Caco-2 (cell line): ENCODE data around the gene CAPN13. TPM values are rescaled to one million over a fixed set of nuclear protein-coding genes. Genes with fewer than 3 reads are reported as not detected.

Experiments
- BruUV-seq: library from RNA; stranded (reverse); fragments of 400-500 nt; replicated peaks from 2 replicates; lab custom pipeline; 2021; lab: Mats Ljungman, UMichigan
- CTCF ChIA-PET: fragments of 300-600 bp; sonication (Branson Sonifier 250); formaldehyde crosslinking; loops from one replicate; lab custom pipeline; 2022; ENCODE audit warnings: antibody characterized with exemption; lab: Charles Lee
- POLR2A ChIA-PET: fragments of 300-600 bp; sonication (Branson Sonifier 250); formaldehyde crosslinking; loops from one replicate; lab custom pipeline; 2022; ENCODE audit warnings: antibody characterized with exemption; lab: Charles Lee
- DNase-seq, 2 experiments: peaks; one replicate each; pipeline versions ENCODE4 v3.0.0 to v3.0.0-alpha.2; 2020 to 2022
- H3K27me3 ChIP-seq: replicated peaks from 2 replicates; pipeline ENCODE4 v1.6.0; 2011; ENCODE audit warnings: low read length; ENCODE audit not compliant: control insufficient read depth, insufficient read depth
- H3K36me3 ChIP-seq: 2 replicates; pipeline ENCODE4 v1.5.1; 2011; ENCODE audit warnings: low read length; ENCODE audit not compliant: control insufficient read depth, insufficient read depth
- H3K4me1 ChIP-seq: fragments of 250-450 bp; sonication (Bioruptor Pico); 2 replicates; pipeline ENCODE4 v1.5.1; 2020; ENCODE audit warnings: mild to moderate bottlenecking
- H3K4me3 ChIP-seq: 2 replicates; pipeline ENCODE4 v1.5.1; 2011; ENCODE audit warnings: low read depth, mild to moderate bottlenecking, control low read depth, low read length
- H3K9me3 ChIP-seq: fragments of 250-450 bp; sonication (Bioruptor Pico); 2 replicates; pipeline ENCODE4 v1.5.1; 2020; ENCODE audit warnings: mild to moderate bottlenecking, moderate library complexity
- H3K27ac Mint-ChIP-seq: one replicate; pipeline ENCODE4 v1.8.0; 2022; ENCODE audit warnings: mixed read lengths; ENCODE audit not compliant: unreplicated experiment
- H3K27me3 Mint-ChIP-seq: one replicate; pipeline ENCODE4 v1.8.0; 2022; ENCODE audit warnings: mixed read lengths; ENCODE audit not compliant: insufficient read depth, unreplicated experiment
- H3K36me3 Mint-ChIP-seq: one replicate; pipeline ENCODE4 v1.8.0; 2022; ENCODE audit warnings: mild to moderate bottlenecking, mixed read lengths; ENCODE audit not compliant: insufficient read depth, unreplicated experiment
- H3K4me1 Mint-ChIP-seq: one replicate; pipeline ENCODE4 v1.8.0; 2022; ENCODE audit warnings: low read depth, mixed read lengths; ENCODE audit not compliant: unreplicated experiment
- H3K4me3 Mint-ChIP-seq: one replicate; pipeline ENCODE4 v1.8.0; 2022; ENCODE audit warnings: mild to moderate bottlenecking, moderate library complexity, mixed read lengths; ENCODE audit not compliant: unreplicated experiment
- H3K9me3 Mint-ChIP-seq: one replicate; pipeline ENCODE4 v1.8.0; 2022; ENCODE audit warnings: mixed read lengths; ENCODE audit not compliant: unreplicated experiment
- intact Hi-C: fragments of 100-400 bp; cut with micrococcal nuclease; formaldehyde crosslinking; loops from one replicate; pipeline ENCODE4 v1.10.0; 2022; ENCODE audit not compliant: unreplicated experiment
- total RNA-seq: library from RNA; stranded (reverse); gene quantifications from 2 replicates; pipeline ENCODE4 v1.2.3, GENCODE V29; 2022
- TF ChIP-seq, protein P1 (sequence below), 2 experiments: fragments of 200-600 bp in 1 of 2; IDR thresholded peaks; 1 replicate in 1 of 2; 2 replicates in 1 of 2; pipeline versions ENCODE4 v1.5.1 to v1.8.0; 2011 to 2022; ENCODE audit warnings: antibody characterized with exemption in 1 of 2, control low read depth in 1 of 2, inconsistent platforms in 1 of 2, low read depth in 1 of 2, low read length in 1 of 2, mild to moderate bottlenecking in 1 of 2, moderate library complexity in 1 of 2; ENCODE audit not compliant: insufficient read depth in 1 of 2, severe bottlenecking in 1 of 2, unreplicated experiment in 1 of 2

The CAPN13 gene
- total RNA-seq, 1 experiment from 2014 or later: 2.1 TPM

DNA sequence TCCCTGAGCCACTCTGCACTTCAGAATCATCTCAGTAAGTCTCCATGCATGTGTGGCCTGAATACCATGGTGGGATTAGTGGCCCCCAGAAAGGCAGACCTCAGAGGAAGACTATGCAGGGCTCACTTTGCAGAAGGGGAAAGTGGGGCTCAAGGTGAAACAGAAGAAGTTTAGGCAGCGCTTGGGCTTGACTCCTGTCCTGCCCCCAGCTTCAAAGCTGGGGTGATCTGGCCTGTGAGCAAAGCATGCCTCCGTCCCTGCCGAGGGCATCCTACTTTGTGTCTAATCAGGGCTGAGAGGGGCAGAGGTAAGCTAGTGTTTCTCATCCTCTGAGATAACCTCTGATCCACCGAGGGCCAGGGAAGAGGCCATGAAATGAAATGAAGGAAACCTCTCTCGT is 7.9 kb downstream of the CAPN13 start:
- DNase-seq: no peak
- POLR2A ChIA-PET: no interaction called here
- no peaks in the 10 kb centered on the region for H3K27me3 Mint-ChIP-seq
- H3K9me3 ChIP-seq: no peaks in the 10 kb centered on the region
- no peaks in the 10 kb centered on the region for H3K4me1 ChIP-seq
- no peaks in the 10 kb centered on the region for H3K9me3 Mint-ChIP-seq
- no peak overlapping the region for H3K4me3 ChIP-seq
- intact Hi-C loops: no loop called here
- no peaks in the 10 kb centered on the region for H3K27me3 ChIP-seq
- CTCF ChIA-PET: interaction anchor here (0.6 to 2.6 kb wide), 2 partner anchors 88 to 282 kb away, joined by 5 to 10 read pairs; no protein-coding TSS in a partner anchor
- no peak overlapping the region for H3K27ac Mint-ChIP-seq
- TF ChIP-seq, protein P1, sequence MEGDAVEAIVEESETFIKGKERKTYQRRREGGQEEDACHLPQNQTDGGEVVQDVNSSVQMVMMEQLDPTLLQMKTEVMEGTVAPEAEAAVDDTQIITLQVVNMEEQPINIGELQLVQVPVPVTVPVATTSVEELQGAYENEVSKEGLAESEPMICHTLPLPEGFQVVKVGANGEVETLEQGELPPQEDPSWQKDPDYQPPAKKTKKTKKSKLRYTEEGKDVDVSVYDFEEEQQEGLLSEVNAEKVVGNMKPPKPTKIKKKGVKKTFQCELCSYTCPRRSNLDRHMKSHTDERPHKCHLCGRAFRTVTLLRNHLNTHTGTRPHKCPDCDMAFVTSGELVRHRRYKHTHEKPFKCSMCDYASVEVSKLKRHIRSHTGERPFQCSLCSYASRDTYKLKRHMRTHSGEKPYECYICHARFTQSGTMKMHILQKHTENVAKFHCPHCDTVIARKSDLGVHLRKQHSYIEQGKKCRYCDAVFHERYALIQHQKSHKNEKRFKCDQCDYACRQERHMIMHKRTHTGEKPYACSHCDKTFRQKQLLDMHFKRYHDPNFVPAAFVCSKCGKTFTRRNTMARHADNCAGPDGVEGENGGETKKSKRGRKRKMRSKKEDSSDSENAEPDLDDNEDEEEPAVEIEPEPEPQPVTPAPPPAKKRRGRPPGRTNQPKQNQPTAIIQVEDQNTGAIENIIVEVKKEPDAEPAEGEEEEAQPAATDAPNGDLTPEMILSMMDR (IDR thresholded peaks at IDR 0.05; ENCODE audit: insufficient read depth in 1 of 2, low read depth in 1 of 2, low read length in 1 of 2, severe bottlenecking in 1 of 2, unreplicated experiment in 1 of 2): no peak
- no TSS peak for BruUV-seq
- no peaks in the 10 kb centered on the region for H3K36me3 ChIP-seq
- peaks cover 10% of the 10 kb centered on the region for H3K4me1 Mint-ChIP-seq
- no peak overlapping the region for H3K4me3 Mint-ChIP-seq
- H3K36me3 Mint-ChIP-seq: no peaks in the 10 kb centered on the region

DNA sequence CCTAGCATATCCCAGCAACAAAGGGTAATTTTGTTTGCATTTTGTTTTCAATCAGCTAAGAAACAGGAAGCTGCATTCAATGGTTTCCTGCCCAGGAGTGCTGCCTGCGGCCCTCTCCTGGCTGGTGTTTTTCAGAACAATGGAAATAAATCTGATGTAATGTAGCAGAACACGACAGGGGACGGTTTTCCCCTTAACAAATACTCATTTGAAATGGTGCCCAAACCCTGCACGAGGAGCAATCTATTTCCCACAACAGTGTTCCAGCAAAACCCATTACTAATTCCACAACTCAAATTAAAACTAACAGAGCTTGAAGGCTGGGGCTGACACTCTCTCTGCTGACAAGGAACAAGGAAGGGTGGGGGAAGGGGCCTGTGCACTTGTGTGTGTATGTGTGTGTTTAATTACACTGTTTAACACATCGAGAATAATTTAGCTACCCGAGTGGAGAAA is 8.7 kb downstream of the CAPN13 start:
- TF ChIP-seq, protein P1 (IDR thresholded peaks at IDR 0.05; ENCODE audit: insufficient read depth in 1 of 2, low read depth in 1 of 2, low read length in 1 of 2, severe bottlenecking in 1 of 2, unreplicated experiment in 1 of 2): no peak
- ChIA-PET CTCF (interaction anchor here (2.6 kb wide), 1 partner anchor 87 kb away, joined by 10 read pairs; no protein-coding TSS in a partner anchor), POLR2A (no interaction called here)
- Histone ChIP-seq H3K9me3 (no peaks in the 10 kb centered on the region), H3K4me1 (no peaks in the 10 kb centered on the region), H3K27me3 (no peaks in the 10 kb centered on the region), H3K36me3 (no peaks in the 10 kb centered on the region), H3K4me3 (no peak overlapping the region)
- H3K36me3 Mint-ChIP-seq: no peaks in the 10 kb centered on the region
- no peak overlapping the region for H3K4me3 Mint-ChIP-seq
- no TSS peak for BruUV-seq
- no peak for DNase-seq
- no peak overlapping the region for H3K27ac Mint-ChIP-seq
- intact Hi-C loops: no loop called here
- no peaks in the 10 kb centered on the region for H3K27me3 Mint-ChIP-seq
- H3K4me1 Mint-ChIP-seq: peaks cover 10% of the 10 kb centered on the region
- H3K9me3 Mint-ChIP-seq: no peaks in the 10 kb centered on the region

DNA sequence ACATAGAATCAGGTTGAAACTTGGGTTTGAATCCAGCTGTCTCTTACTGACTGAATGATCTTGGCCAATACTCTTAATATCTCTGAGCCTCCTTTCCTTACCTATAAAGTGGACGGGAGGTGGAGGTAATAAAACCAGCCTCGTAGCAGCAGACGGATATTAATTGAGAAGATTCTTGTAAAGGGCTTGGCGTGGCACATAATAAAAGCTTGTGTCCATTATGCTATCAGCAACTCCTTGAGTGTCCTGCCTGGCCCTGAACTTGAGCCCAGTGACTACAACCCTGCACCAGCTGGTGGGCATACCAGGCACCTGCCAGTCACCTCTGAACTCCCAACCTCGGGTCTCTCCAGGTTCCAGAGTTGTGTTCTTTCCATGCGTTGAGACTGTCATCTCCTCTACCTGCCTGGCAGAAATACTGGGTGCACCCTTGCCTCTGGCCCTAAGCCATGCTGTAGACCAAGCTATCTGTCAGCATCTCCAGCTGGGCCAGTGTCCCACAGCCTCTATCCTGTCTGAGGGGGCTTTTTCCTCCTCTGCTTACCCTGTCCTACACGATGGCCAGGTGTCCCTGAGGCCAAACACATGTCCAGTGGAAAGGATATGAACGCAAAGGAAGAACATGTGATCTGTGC is 9.7 kb downstream of the CAPN13 start:
- H3K4me3 ChIP-seq: no peak overlapping the region
- H3K36me3 ChIP-seq: no peaks in the 10 kb centered on the region
- DNase-seq: no peak
- ChIA-PET POLR2A (no interaction called here), CTCF (interaction anchor here (2.6 kb wide), 1 partner anchor 86 kb away, joined by 10 read pairs; no protein-coding TSS in a partner anchor)
- H3K27me3 Mint-ChIP-seq: no peaks in the 10 kb centered on the region
- no peak overlapping the region for H3K27ac Mint-ChIP-seq
- intact Hi-C loops: no loop called here
- no peaks in the 10 kb centered on the region for H3K36me3 Mint-ChIP-seq
- H3K9me3 Mint-ChIP-seq: no peaks in the 10 kb centered on the region
- no peaks in the 10 kb centered on the region for H3K9me3 ChIP-seq
- H3K27me3 ChIP-seq: no peaks in the 10 kb centered on the region
- TF ChIP-seq, protein P1 (IDR thresholded peaks at IDR 0.05; ENCODE audit: insufficient read depth in 1 of 2, low read depth in 1 of 2, low read length in 1 of 2, severe bottlenecking in 1 of 2, unreplicated experiment in 1 of 2): no peak
- peaks cover 10% of the 10 kb centered on the region for H3K4me1 Mint-ChIP-seq
- H3K4me1 ChIP-seq: no peaks in the 10 kb centered on the region
- H3K4me3 Mint-ChIP-seq: no peak overlapping the region
- no TSS peak for BruUV-seq
